Measurements from ENCODE around the gene ADTRP.

- TF ChIP-seq CTCF (IDR thresholded peaks at IDR 0.05) (no peak), POLR2A (IDR thresholded peaks at IDR 0.05) (no peak)
These were observed 24.8 kb downstream of the ADTRP start for GRCh38 chr6:11753798-11754197.
